ENCODE data around the gene PEX13. TPM values are rescaled to one million over a fixed set of nuclear protein-coding genes. Genes with fewer than 3 reads are reported as not detected.

Gene PEX13
- total and polyA plus RNA-seq, 2 donors (not counting 3 experiments of a cell fraction or from before 2014, with no cell fraction given): 18.0 to 21.0 TPM

DNA sequence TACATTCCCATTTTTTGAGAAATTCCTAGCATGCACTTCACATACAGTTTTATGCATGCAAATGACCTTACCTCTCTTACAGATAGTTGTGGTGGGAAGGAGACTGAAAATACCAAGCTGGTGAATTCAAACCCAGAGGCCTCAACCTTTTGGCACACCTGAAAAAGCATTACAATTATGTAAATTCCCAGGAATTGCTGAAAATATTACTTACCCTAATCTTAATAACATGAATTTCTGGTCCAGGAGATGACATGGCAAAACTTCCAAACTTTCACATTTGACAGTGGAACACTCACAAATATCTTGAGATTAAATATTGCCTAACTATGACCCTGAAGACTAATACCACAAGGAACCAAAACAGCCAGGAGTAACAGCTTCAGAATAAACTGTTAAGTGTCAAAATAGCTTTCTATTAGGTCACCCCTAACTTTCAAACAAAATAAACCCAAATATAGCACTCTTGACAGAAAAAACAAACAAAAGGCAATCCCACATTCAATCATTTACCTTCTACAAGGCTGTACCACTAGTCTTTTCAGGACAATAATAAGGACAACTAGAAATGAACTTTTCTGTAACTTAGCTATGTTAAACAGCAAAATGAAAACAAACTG is 10.9 kb upstream of the PEX13 start:
- no peak overlapping the region for H3K4me3 ChIP-seq (replicated peaks in 1 of 3; ENCODE audit: insufficient read depth in 1 of 3, low read depth in 1 of 3, low read length in 3 of 3)
- intact Hi-C loops (cut with micrococcal nuclease) (no loop called here), dilution Hi-C loops (cut with MboI; ENCODE audit: extremely low pct_ligation_motif_present, low sequenced_read_pairs) (no loop called here)
- no peaks in the 10 kb centered on the region for H3K9me3 ChIP-seq (replicated peaks; ENCODE audit: control insufficient read depth, insufficient read depth, low read length)
- ChIA-PET POLR2A (no interaction called here), CTCF (interaction anchor here (0.8 to 2.2 kb wide), 3 partner anchors 8 to 299 kb away, joined by 3 to 8 read pairs (median 3); no protein-coding TSS in a partner anchor)
- no peaks in the 10 kb centered on the region for H3K36me3 ChIP-seq (ENCODE audit: control insufficient read depth in 2 of 2, extremely low read depth in 1 of 2, insufficient read depth in 2 of 2, low read length in 2 of 2)
- BruUV-seq (replicated peaks): no TSS peak
- H4K20me1 ChIP-seq (replicated peaks; ENCODE audit: control insufficient read depth, extremely low read depth, insufficient read depth, low read length): no peaks in the 10 kb centered on the region
- TF ChIP-seq GATA2 (IDR thresholded peaks at IDR 0.05; ENCODE audit: insufficient read depth, insufficient read length, low read depth, low read length): no peak
- TF ChIP-seq JUN (IDR thresholded peaks at IDR 0.05; ENCODE audit: borderline replicate concordance, insufficient read depth, insufficient read length, low read depth): no peak
- no peak for TF ChIP-seq FOS (IDR thresholded peaks at IDR 0.05; ENCODE audit: borderline replicate concordance, insufficient read depth, low read length)
- no peak for TF ChIP-seq EZH2 (IDR thresholded peaks at IDR 0.05; ENCODE audit: borderline replicate concordance, low read depth, low read length, severe bottlenecking)
- TF ChIP-seq POLR2A (IDR thresholded peaks at IDR 0.05; ENCODE audit: low read depth, low read length): no peak
- TF ChIP-seq, protein P1, sequence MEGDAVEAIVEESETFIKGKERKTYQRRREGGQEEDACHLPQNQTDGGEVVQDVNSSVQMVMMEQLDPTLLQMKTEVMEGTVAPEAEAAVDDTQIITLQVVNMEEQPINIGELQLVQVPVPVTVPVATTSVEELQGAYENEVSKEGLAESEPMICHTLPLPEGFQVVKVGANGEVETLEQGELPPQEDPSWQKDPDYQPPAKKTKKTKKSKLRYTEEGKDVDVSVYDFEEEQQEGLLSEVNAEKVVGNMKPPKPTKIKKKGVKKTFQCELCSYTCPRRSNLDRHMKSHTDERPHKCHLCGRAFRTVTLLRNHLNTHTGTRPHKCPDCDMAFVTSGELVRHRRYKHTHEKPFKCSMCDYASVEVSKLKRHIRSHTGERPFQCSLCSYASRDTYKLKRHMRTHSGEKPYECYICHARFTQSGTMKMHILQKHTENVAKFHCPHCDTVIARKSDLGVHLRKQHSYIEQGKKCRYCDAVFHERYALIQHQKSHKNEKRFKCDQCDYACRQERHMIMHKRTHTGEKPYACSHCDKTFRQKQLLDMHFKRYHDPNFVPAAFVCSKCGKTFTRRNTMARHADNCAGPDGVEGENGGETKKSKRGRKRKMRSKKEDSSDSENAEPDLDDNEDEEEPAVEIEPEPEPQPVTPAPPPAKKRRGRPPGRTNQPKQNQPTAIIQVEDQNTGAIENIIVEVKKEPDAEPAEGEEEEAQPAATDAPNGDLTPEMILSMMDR (IDR thresholded peaks at IDR 0.05; ENCODE audit: extremely low read depth in 1 of 2, insufficient read depth in 1 of 2, low read depth in 1 of 2, low read length in 2 of 2): no peak
- no peak for TF ChIP-seq MYC (IDR thresholded peaks at IDR 0.05; ENCODE audit: low read depth, low read length)
- TF ChIP-seq POLR2AphosphoS5 (IDR thresholded peaks at IDR 0.05; ENCODE audit: insufficient read depth, low read depth, low read length): no peak
- TF ChIP-seq, protein P2, sequence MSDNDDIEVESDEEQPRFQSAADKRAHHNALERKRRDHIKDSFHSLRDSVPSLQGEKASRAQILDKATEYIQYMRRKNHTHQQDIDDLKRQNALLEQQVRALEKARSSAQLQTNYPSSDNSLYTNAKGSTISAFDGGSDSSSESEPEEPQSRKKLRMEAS (IDR thresholded peaks at IDR 0.05; ENCODE audit: insufficient read depth, insufficient read length): no peak
- no peak for DNase-seq (ENCODE audit: low read depth, low spot score)
- H3K27me3 ChIP-seq (ENCODE audit: control insufficient read depth in 2 of 2, insufficient read depth in 2 of 2, low read length in 2 of 2): no peaks in the 10 kb centered on the region
- no peak overlapping the region for H2AFZ ChIP-seq (ENCODE audit: low read depth, low read length)
- no peaks in the 10 kb centered on the region for H3K9me1 ChIP-seq (replicated peaks; ENCODE audit: control insufficient read depth, extremely low read depth, insufficient read depth, low read length)
- no peak overlapping the region for H3K27ac ChIP-seq (ENCODE audit: insufficient read depth, low read depth, low read length)
- no peaks in the 10 kb centered on the region for H3K4me1 ChIP-seq (ENCODE audit: control insufficient read depth, extremely low read depth, insufficient read depth, low read length)
- no peaks in the 10 kb centered on the region for H3K79me2 ChIP-seq (ENCODE audit: control insufficient read depth, insufficient read depth, low read length)
- FAIRE-seq: no peak
- H3K4me2 ChIP-seq (ENCODE audit: insufficient read depth, low read length): no peak overlapping the region
- H3K9ac ChIP-seq (replicated peaks; ENCODE audit: extremely low read depth, insufficient read depth, low read length): no peak overlapping the region
